ENCODE results near the gene TEX51.

DNA sequence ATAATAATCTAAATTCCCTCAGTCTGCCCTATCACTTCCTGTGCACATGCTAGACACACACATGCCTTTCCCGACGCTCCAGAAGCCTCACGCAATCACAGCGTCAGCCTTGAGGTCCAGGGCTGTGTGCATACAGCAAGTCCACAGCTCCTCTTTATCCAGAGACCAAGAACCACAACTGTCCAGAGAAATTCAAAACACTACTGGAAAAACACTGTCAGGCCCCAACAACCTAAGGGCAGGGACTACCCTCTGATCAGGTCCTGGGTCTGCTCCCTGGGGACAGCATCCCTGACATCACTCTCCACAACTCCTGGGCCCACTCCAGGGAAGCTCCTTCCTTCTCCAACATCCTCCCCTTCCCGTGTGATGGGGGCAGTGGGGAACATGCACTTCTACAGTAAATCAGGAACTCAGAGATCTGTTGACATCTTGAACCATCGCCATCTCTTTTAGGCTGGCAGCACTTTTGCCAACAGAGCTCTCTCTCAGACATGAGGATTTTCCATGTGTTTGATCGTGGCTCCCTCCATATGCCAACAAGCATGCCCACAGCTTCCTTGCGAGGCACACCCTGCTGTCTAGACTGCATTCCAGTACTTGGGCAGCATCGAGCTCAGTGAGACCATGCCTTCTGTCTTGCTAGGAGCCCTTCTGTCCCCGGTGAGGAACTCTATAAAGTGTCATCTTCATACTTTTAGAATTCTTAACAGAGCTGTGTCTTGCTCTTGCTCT lies 15.4 kb downstream of the TEX51 start:
- TF ChIP-seq YY1 (IDR thresholded peaks at IDR 0.05; ENCODE audit: insufficient read depth, insufficient read length) (no peak), ZNF274 (IDR thresholded peaks at IDR 0.05; ENCODE audit: low read depth, low read length) (no peak), SUZ12 (IDR thresholded peaks at IDR 0.05; ENCODE audit: extremely low read depth, insufficient read depth, insufficient read length) (no peak)

Measured in NT2/D1 (cell line).